PC-3 (cell line): ENCODE results near the gene MEGF6. TPM values are rescaled to one million over a fixed set of nuclear protein-coding genes. Genes with fewer than 3 reads are reported as not detected.

ENCODE experiments used
- ATAC-seq: fragments of 200-7000 bp; cut with Tn5 transposase; 2 replicates; pipeline ENCODE4 v1.9.1; 2020; ENCODE audit warnings: mild to moderate bottlenecking, moderate library complexity
- BruUV-seq: library from RNA; stranded (reverse); fragments of 400-500 nt; replicated peaks from 2 replicates; lab custom pipeline; 2021; lab: Mats Ljungman, UMichigan
- CTCF ChIA-PET: fragments of 300-600 bp; sonication (Branson Sonifier 250); formaldehyde crosslinking; loops from one replicate; lab custom pipeline; 2022; ENCODE audit warnings: antibody characterized with exemption; lab: Charles Lee
- POLR2A ChIA-PET: fragments of 300-600 bp; sonication (Branson Sonifier 250); formaldehyde crosslinking; loops from one replicate; lab custom pipeline; 2022; ENCODE audit warnings: antibody characterized with exemption; ENCODE audit not compliant: unreplicated experiment; lab: Charles Lee
- DNase-seq: peaks from one replicate; pipeline ENCODE4 v3.0.0-alpha.2; 2015
- H2AFZ ChIP-seq: fragments of 300-600 bp; sonication (generic); 2 replicates; pipeline ENCODE4 v1.6.0; 2016; ENCODE audit warnings: antibody characterized with exemption, low read length
- H3F3A ChIP-seq: fragments of 300-600 bp; sonication (generic); one replicate; pipeline ENCODE4 v1.6.0; 2017; ENCODE audit warnings: antibody characterized with exemption, low read length, control low read depth, mild to moderate bottlenecking; ENCODE audit not compliant: unreplicated experiment
- H3K27ac ChIP-seq: fragments of 300-600 bp; sonication (generic); 2 replicates; pipeline ENCODE4 v1.5.1; 2016; ENCODE audit warnings: mild to moderate bottlenecking, low read length
- H3K27me3 ChIP-seq: fragments of 300-600 bp; sonication (generic); 2 replicates; pipeline ENCODE4 v1.6.1; 2016; ENCODE audit warnings: low read length, mixed read lengths
- H3K36me3 ChIP-seq: fragments of 300-600 bp; sonication (generic); 2 replicates; pipeline ENCODE4 v1.6.1; 2016; ENCODE audit warnings: low read depth, mixed run types, low read length, mixed read lengths
- H3K4me1 ChIP-seq: fragments of 300-600 bp; sonication (generic); 2 replicates; pipeline ENCODE4 v1.5.1; 2016; ENCODE audit warnings: low read length; ENCODE audit not compliant: insufficient read depth
- H3K4me2 ChIP-seq: fragments of 300-600 bp; sonication (generic); 2 replicates; pipeline ENCODE4 v1.6.0; 2016; ENCODE audit warnings: low read length
- H3K4me3 ChIP-seq: fragments of 300-600 bp; sonication (generic); 2 replicates; pipeline ENCODE4 v1.5.1; 2016; ENCODE audit warnings: mild to moderate bottlenecking, low read length, mixed read lengths
- H3K79me2 ChIP-seq: fragments of 300-600 bp; sonication (generic); 2 replicates; pipeline ENCODE4 v1.6.1; 2017; ENCODE audit warnings: low read length, mixed read lengths
- H3K9ac ChIP-seq: fragments of 300-600 bp; sonication (generic); 2 replicates; pipeline ENCODE4 v1.6.0; 2016; ENCODE audit warnings: mild to moderate bottlenecking, low read length
- H3K9me2 ChIP-seq: fragments of 300-600 bp; sonication (generic); replicated peaks from 2 replicates; pipeline ENCODE4 v1.6.1; 2016; ENCODE audit warnings: mixed run types, low read length, mixed read lengths
- H3K9me3 ChIP-seq: fragments of 300-600 bp; sonication (generic); 2 replicates; pipeline ENCODE4 v1.6.1; 2016; ENCODE audit warnings: low read length, mixed read lengths
- H4K20me1 ChIP-seq: fragments of 300-600 bp; sonication (generic); 2 replicates; pipeline ENCODE4 v1.6.1; 2016; ENCODE audit warnings: low read length, mixed read lengths
- CTCF ChIP-seq: fragments of 300-600 bp; sonication (generic); conservative IDR thresholded peaks from 2 replicates; pipeline ENCODE4 v1.5.1; 2017; ENCODE audit warnings: antibody characterized with exemption, low read depth, mild to moderate bottlenecking, low read length
- EZH2 ChIP-seq: fragments of 300-600 bp; sonication (generic); IDR thresholded peaks from one replicate; pipeline ENCODE4 v1.6.1; 2017; ENCODE audit warnings: antibody characterized with exemption, mild to moderate bottlenecking, low read length; ENCODE audit not compliant: unreplicated experiment
- EZH2phosphoT487 ChIP-seq: fragments of 300-600 bp; sonication (generic); IDR thresholded peaks from 2 replicates; pipeline ENCODE4 v1.6.1; 2018; ENCODE audit warnings: mild to moderate bottlenecking, antibody characterized with exemption, low read length, borderline replicate concordance
- intact Hi-C: fragments of 100-400 bp; cut with micrococcal nuclease; formaldehyde crosslinking; loops from 2 replicates; pipeline ENCODE4 v1.9.0; 2023
- total RNA-seq: library from RNA; depleted of rRNA; stranded (reverse); fragments of >200 nt; gene quantifications from 2 replicates; pipeline ENCODE4 v1.2.3, GENCODE V29; 2014

MEGF6 gene
- total RNA-seq, 1 experiment from 2014 or later = 32.5 TPM

- Histone ChIP-seq H3K4me2 (no peak overlapping the region), H3K27ac (no peak overlapping the region), H3K9me3 (no peaks in the 10 kb centered on the region), H3F3A (no peaks in the 10 kb centered on the region), H4K20me1 (no peaks in the 10 kb centered on the region), H3K36me3 (no peaks in the 10 kb centered on the region), H3K9ac (no peak overlapping the region), H3K9me2 (no peaks in the 10 kb centered on the region), H3K27me3 (no peaks in the 10 kb centered on the region), H3K4me1 (peaks cover 9% of the 10 kb centered on the region), H2AFZ (no peak overlapping the region), H3K79me2 (no peaks in the 10 kb centered on the region), H3K4me3 (no peak overlapping the region)
- ChIA-PET POLR2A (no interaction called here), CTCF (no interaction called here)
- DNase-seq = no peak
- no TSS peak for BruUV-seq
- TF ChIP-seq EZH2 = no peak
- no peak for TF ChIP-seq EZH2phosphoT487
- TF ChIP-seq CTCF = no peak
- no peak for ATAC-seq
- intact Hi-C loops = no loop called here
These were observed 58.6 kb downstream of the MEGF6 start for GRCh38 chr1:3552751-3553150.

- ChIA-PET CTCF (interaction anchor here (0.7 kb wide), 1 partner anchor 34 kb away, joined by 3 read pairs; no protein-coding TSS in a partner anchor), POLR2A (no interaction called here)
- TF ChIP-seq EZH2 (no peak), CTCF (no peak)
- Histone ChIP-seq H2AFZ (no peak overlapping the region), H3F3A (no peaks in the 10 kb centered on the region), H4K20me1 (no peaks in the 10 kb centered on the region), H3K36me3 (no peaks in the 10 kb centered on the region), H3K79me2 (no peaks in the 10 kb centered on the region), H3K4me3 (no peak overlapping the region), H3K27me3 (no peaks in the 10 kb centered on the region), H3K27ac (no peak overlapping the region), H3K4me1 (peaks cover 15% of the 10 kb centered on the region), H3K9me3 (no peaks in the 10 kb centered on the region), H3K9ac (no peak overlapping the region), H3K4me2 (no peak overlapping the region), H3K9me2 (no peaks in the 10 kb centered on the region)
- DNase-seq = no peak
- ATAC-seq = no peak
- intact Hi-C loops = no loop called here
- BruUV-seq = no TSS peak
These were observed 59.1 kb downstream of the MEGF6 start for GRCh38 chr1:3552176-3552575.

- Histone ChIP-seq H3K79me2 (no peaks in the 10 kb centered on the region), H3K9ac (no peak overlapping the region), H3K4me3 (no peak overlapping the region), H3K9me3 (no peaks in the 10 kb centered on the region), H3F3A (no peaks in the 10 kb centered on the region), H3K9me2 (no peaks in the 10 kb centered on the region), H2AFZ (no peak overlapping the region), H3K4me2 (no peak overlapping the region), H4K20me1 (no peaks in the 10 kb centered on the region), H3K27me3 (no peaks in the 10 kb centered on the region), H3K4me1 (peaks cover 20% of the 10 kb centered on the region), H3K36me3 (no peaks in the 10 kb centered on the region), H3K27ac (no peak overlapping the region)
- ATAC-seq (no peak), DNase-seq (no peak)
- CTCF ChIA-PET = interaction anchor here (0.7 kb wide), 1 partner anchor 33 kb away, joined by 3 read pairs; no protein-coding TSS in a partner anchor
- TF ChIP-seq EZH2phosphoT487 (no peak), CTCF (peak; percentile 18; the same call in 1 of the 2 replicates), EZH2 (no peak)
- intact Hi-C loops = no loop called here
- POLR2A ChIA-PET = no interaction called here
- BruUV-seq = no TSS peak
These were observed 59.6 kb downstream of the MEGF6 start for GRCh38 chr1:3551711-3552110.
